ENCODE results near the gene TMCC3.

TMCC3 gene

DNA sequence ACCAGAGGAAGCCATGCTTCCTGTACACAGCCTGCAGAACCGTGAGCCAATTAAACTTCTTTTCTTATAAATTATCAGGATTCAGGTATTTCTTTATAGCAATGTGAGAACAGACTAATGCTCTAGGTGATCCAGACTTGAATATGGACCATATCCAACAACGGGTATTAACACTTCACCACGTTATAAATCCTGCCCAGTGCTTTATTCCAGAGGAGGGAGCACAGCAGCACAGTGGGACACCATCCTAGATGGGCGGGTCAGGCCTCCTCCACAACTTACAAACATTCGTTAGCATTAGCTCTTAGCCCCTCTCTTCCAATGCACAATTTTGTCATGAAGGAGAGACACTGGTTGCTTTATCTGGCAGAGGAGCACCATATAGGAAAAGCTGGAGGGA, 66.0 kb downstream of the TMCC3 start:
- Histone ChIP-seq H3K4me3 (ENCODE audit: insufficient read depth, low read depth, low read length, poor library complexity, severe bottlenecking) (no peak overlapping the region), H3K4me1 (ENCODE audit: control insufficient read depth, insufficient read depth, low read length, poor library complexity, severe bottlenecking) (no peaks in the 10 kb centered on the region), H3K9me3 (ENCODE audit: control insufficient read depth, low read length) (no peaks in the 10 kb centered on the region), H3K36me3 (ENCODE audit: control insufficient read depth, insufficient read depth, low read length) (no peaks in the 10 kb centered on the region), H3K27me3 (replicated peaks; ENCODE audit: control insufficient read depth, insufficient read depth, low read length, poor library complexity, severe bottlenecking) (no peaks in the 10 kb centered on the region), H3K27ac (ENCODE audit: insufficient read depth, low read length, poor library complexity, severe bottlenecking) (no peak overlapping the region)
- DNase-seq, result no peak

- Histone ChIP-seq H3K27ac (ENCODE audit: insufficient read depth, low read length, poor library complexity, severe bottlenecking) (no peak overlapping the region), H3K36me3 (ENCODE audit: control insufficient read depth, insufficient read depth, low read length) (no peaks in the 10 kb centered on the region), H3K9me3 (ENCODE audit: control insufficient read depth, low read length) (no peaks in the 10 kb centered on the region), H3K4me1 (ENCODE audit: control insufficient read depth, insufficient read depth, low read length, poor library complexity, severe bottlenecking) (no peaks in the 10 kb centered on the region), H3K27me3 (replicated peaks; ENCODE audit: control insufficient read depth, insufficient read depth, low read length, poor library complexity, severe bottlenecking) (no peaks in the 10 kb centered on the region), H3K4me3 (ENCODE audit: insufficient read depth, low read depth, low read length, poor library complexity, severe bottlenecking) (no peak overlapping the region)
- no peak for DNase-seq
These were observed 67.8 kb downstream of the TMCC3 start for GRCh38 chr12:94582591-94582990.

DNA sequence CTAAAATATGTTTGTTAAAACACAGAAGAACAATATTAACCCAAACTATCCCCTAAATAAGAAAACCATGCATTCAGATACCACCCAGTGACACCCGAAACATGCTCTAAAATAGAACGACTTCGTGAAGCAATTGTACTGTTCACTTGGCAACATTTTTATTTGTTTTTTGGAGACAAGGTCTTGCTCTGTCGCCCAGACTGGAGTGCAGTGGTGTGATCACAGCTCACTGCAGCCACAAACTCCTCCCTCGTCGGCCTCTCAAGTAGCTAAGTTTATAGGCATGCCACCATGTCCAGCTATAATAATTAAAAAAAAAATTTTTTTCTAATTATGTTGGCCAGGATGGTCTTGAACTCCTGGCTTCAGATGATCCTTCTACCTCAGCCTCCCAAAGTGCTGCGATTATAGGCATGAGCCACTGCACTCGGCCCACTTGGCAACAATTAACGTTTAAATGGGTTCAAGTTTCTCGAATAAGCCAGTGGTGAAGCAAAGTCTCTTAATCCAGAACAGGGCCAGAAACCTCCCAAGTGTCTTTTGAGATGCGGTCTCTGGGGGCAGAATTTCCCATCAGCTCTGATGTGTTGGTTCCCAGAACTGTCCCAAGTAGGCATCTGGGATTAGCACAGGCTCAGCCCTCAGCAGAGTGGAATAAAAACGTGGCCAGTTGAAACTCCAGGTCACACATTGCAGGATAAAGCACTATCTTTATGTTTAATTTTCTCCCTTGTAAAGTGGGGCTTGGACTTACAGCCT, 74.5 kb downstream of the TMCC3 start:
- Histone ChIP-seq H3K27ac (ENCODE audit: insufficient read depth, low read length, poor library complexity, severe bottlenecking) (no peak overlapping the region), H3K27me3 (replicated peaks; ENCODE audit: control insufficient read depth, insufficient read depth, low read length, poor library complexity, severe bottlenecking) (no peaks in the 10 kb centered on the region), H3K36me3 (ENCODE audit: control insufficient read depth, insufficient read depth, low read length) (no peaks in the 10 kb centered on the region), H3K4me1 (ENCODE audit: control insufficient read depth, insufficient read depth, low read length, poor library complexity, severe bottlenecking) (no peaks in the 10 kb centered on the region), H3K4me3 (ENCODE audit: insufficient read depth, low read depth, low read length, poor library complexity, severe bottlenecking) (no peak overlapping the region), H3K9me3 (ENCODE audit: control insufficient read depth, low read length) (no peaks in the 10 kb centered on the region)
- no peak for DNase-seq

GRCh38 chr12:94575024-94575423, 75.3 kb downstream of the TMCC3 start:
- Histone ChIP-seq H3K4me1 (ENCODE audit: control insufficient read depth, insufficient read depth, low read length, poor library complexity, severe bottlenecking) (no peaks in the 10 kb centered on the region), H3K27ac (ENCODE audit: insufficient read depth, low read length, poor library complexity, severe bottlenecking) (no peak overlapping the region), H3K27me3 (replicated peaks; ENCODE audit: control insufficient read depth, insufficient read depth, low read length, poor library complexity, severe bottlenecking) (no peaks in the 10 kb centered on the region), H3K4me3 (ENCODE audit: insufficient read depth, low read depth, low read length, poor library complexity, severe bottlenecking) (no peak overlapping the region), H3K9me3 (ENCODE audit: control insufficient read depth, low read length) (no peaks in the 10 kb centered on the region), H3K36me3 (ENCODE audit: control insufficient read depth, insufficient read depth, low read length) (no peaks in the 10 kb centered on the region)
- DNase-seq, result no peak

GRCh38 chr12:94571556-94571955, 78.8 kb downstream of the TMCC3 start:
- no peak overlapping the region for H3K27ac ChIP-seq (ENCODE audit: insufficient read depth, low read length, poor library complexity, severe bottlenecking)
- no peaks in the 10 kb centered on the region for H3K4me1 ChIP-seq (ENCODE audit: control insufficient read depth, insufficient read depth, low read length, poor library complexity, severe bottlenecking)
- no peaks in the 10 kb centered on the region for H3K9me3 ChIP-seq (ENCODE audit: control insufficient read depth, low read length)
- H3K36me3 ChIP-seq (ENCODE audit: control insufficient read depth, insufficient read depth, low read length), result no peaks in the 10 kb centered on the region
- no peak overlapping the region for H3K4me3 ChIP-seq (ENCODE audit: insufficient read depth, low read depth, low read length, poor library complexity, severe bottlenecking)
- DNase-seq, result no peak
- H3K27me3 ChIP-seq (replicated peaks; ENCODE audit: control insufficient read depth, insufficient read depth, low read length, poor library complexity, severe bottlenecking), result no peaks in the 10 kb centered on the region

DNA sequence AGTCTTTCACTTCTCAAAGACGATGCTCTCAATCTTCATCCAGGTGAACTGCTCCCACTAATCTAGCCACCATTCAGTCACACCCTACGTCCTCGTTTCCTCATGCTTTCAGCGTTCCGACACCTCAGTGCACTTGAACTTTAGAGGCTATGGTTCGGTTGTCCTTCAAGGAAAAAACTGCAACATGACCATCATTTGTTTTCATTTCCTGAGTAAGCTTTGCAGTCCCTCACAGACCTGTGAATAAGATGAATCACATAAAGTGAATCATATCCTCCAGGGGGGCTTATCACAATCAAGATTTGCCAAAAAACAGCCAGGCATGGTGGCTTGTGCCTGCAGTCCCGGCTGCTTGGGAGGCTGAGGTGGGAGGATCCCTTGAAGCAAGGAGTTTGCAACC, 80.2 kb downstream of the TMCC3 start:
- Histone ChIP-seq H3K4me1 (ENCODE audit: control insufficient read depth, insufficient read depth, low read length, poor library complexity, severe bottlenecking) (no peaks in the 10 kb centered on the region), H3K27ac (ENCODE audit: insufficient read depth, low read length, poor library complexity, severe bottlenecking) (no peak overlapping the region), H3K36me3 (ENCODE audit: control insufficient read depth, insufficient read depth, low read length) (no peaks in the 10 kb centered on the region), H3K9me3 (ENCODE audit: control insufficient read depth, low read length) (no peaks in the 10 kb centered on the region), H3K4me3 (ENCODE audit: insufficient read depth, low read depth, low read length, poor library complexity, severe bottlenecking) (no peak overlapping the region), H3K27me3 (replicated peaks; ENCODE audit: control insufficient read depth, insufficient read depth, low read length, poor library complexity, severe bottlenecking) (no peaks in the 10 kb centered on the region)
- no peak for DNase-seq

- Histone ChIP-seq H3K27ac (ENCODE audit: insufficient read depth, low read length, poor library complexity, severe bottlenecking) (no peak overlapping the region), H3K4me1 (ENCODE audit: control insufficient read depth, insufficient read depth, low read length, poor library complexity, severe bottlenecking) (no peaks in the 10 kb centered on the region), H3K9me3 (ENCODE audit: control insufficient read depth, low read length) (no peaks in the 10 kb centered on the region), H3K4me3 (ENCODE audit: insufficient read depth, low read depth, low read length, poor library complexity, severe bottlenecking) (no peak overlapping the region), H3K36me3 (ENCODE audit: control insufficient read depth, insufficient read depth, low read length) (no peaks in the 10 kb centered on the region), H3K27me3 (replicated peaks; ENCODE audit: control insufficient read depth, insufficient read depth, low read length, poor library complexity, severe bottlenecking) (no peaks in the 10 kb centered on the region)
- DNase-seq, result no peak
These were observed 82.6 kb downstream of the TMCC3 start for GRCh38 chr12:94567761-94568160.

- Histone ChIP-seq H3K27me3 (replicated peaks; ENCODE audit: control insufficient read depth, insufficient read depth, low read length, poor library complexity, severe bottlenecking) (no peaks in the 10 kb centered on the region), H3K4me3 (ENCODE audit: insufficient read depth, low read depth, low read length, poor library complexity, severe bottlenecking) (no peak overlapping the region), H3K27ac (ENCODE audit: insufficient read depth, low read length, poor library complexity, severe bottlenecking) (no peak overlapping the region), H3K9me3 (ENCODE audit: control insufficient read depth, low read length) (no peaks in the 10 kb centered on the region), H3K4me1 (ENCODE audit: control insufficient read depth, insufficient read depth, low read length, poor library complexity, severe bottlenecking) (no peaks in the 10 kb centered on the region), H3K36me3 (ENCODE audit: control insufficient read depth, insufficient read depth, low read length) (no peaks in the 10 kb centered on the region)
- DNase-seq, result no peak
These were observed 84.0 kb downstream of the TMCC3 start for GRCh38 chr12:94566345-94566744.

GRCh38 chr12:94565683-94566082, 84.7 kb downstream of the TMCC3 start:
- Histone ChIP-seq H3K36me3 (ENCODE audit: control insufficient read depth, insufficient read depth, low read length) (no peaks in the 10 kb centered on the region), H3K27me3 (replicated peaks; ENCODE audit: control insufficient read depth, insufficient read depth, low read length, poor library complexity, severe bottlenecking) (no peaks in the 10 kb centered on the region), H3K4me1 (ENCODE audit: control insufficient read depth, insufficient read depth, low read length, poor library complexity, severe bottlenecking) (no peaks in the 10 kb centered on the region), H3K9me3 (ENCODE audit: control insufficient read depth, low read length) (no peaks in the 10 kb centered on the region), H3K4me3 (ENCODE audit: insufficient read depth, low read depth, low read length, poor library complexity, severe bottlenecking) (no peak overlapping the region), H3K27ac (ENCODE audit: insufficient read depth, low read length, poor library complexity, severe bottlenecking) (no peak overlapping the region)
- DNase-seq, result no peak

GRCh38 chr12:94563286-94563685, 87.1 kb downstream of the TMCC3 start:
- Histone ChIP-seq H3K27ac (ENCODE audit: insufficient read depth, low read length, poor library complexity, severe bottlenecking) (no peak overlapping the region), H3K9me3 (ENCODE audit: control insufficient read depth, low read length) (no peaks in the 10 kb centered on the region), H3K4me1 (ENCODE audit: control insufficient read depth, insufficient read depth, low read length, poor library complexity, severe bottlenecking) (no peaks in the 10 kb centered on the region), H3K36me3 (ENCODE audit: control insufficient read depth, insufficient read depth, low read length) (no peaks in the 10 kb centered on the region), H3K27me3 (replicated peaks; ENCODE audit: control insufficient read depth, insufficient read depth, low read length, poor library complexity, severe bottlenecking) (no peaks in the 10 kb centered on the region), H3K4me3 (ENCODE audit: insufficient read depth, low read depth, low read length, poor library complexity, severe bottlenecking) (no peak overlapping the region)
- DNase-seq, result no peak

Data from effector memory CD4-positive, alpha-beta T cell (primary cell).